H1 (cell line): ENCODE measurements around the gene SEL1L. TPM values are rescaled to one million over a fixed set of nuclear protein-coding genes. Genes with fewer than 3 reads are reported as not detected.

ENCODE experiments used
- CTCF ChIA-PET: fragments of 300-600 bp; sonication (Branson Sonifier 250); formaldehyde crosslinking; loops from one replicate; lab custom pipeline; 2021; ENCODE audit not compliant: partially characterized antibody; lab: Charles Lee
- POLR2A ChIA-PET: fragments of 300-600 bp; sonication (Branson Sonifier 250); formaldehyde crosslinking; loops from one replicate; lab custom pipeline; 2021; ENCODE audit warnings: inconsistent platforms; ENCODE audit not compliant: partially characterized antibody; lab: Charles Lee
- DNase-seq, 2 experiments: peaks; one replicate each; pipeline versions ENCODE4 v3.0.0 to v3.0.0-alpha.2; 2010 to 2022; ENCODE audit warnings: low spot score in 2 of 2, low read depth in 1 of 2, mixed read lengths in 1 of 2
- FAIRE-seq: peaks from 2 replicates; lab custom pipeline; 2011; peaks lifted over from hg19 to GRCh38; lab: Jason Lieb, UNC
- H2AFZ ChIP-seq: 2 replicates; pipeline ENCODE4 v1.8.1; 2012; ENCODE audit warnings: low read length, inconsistent platforms
- H2AK5ac ChIP-seq: 2 replicates; pipeline ENCODE4 v1.6.1; 2013; ENCODE audit warnings: low read depth, low read length
- H2BK120ac ChIP-seq: replicated peaks from 2 replicates; pipeline ENCODE3; 2013; ENCODE audit warnings: low read depth, low read length, inconsistent platforms
- H2BK12ac ChIP-seq: 2 replicates; pipeline ENCODE4 v1.6.1; 2013; ENCODE audit warnings: low read depth, low read length
- H2BK15ac ChIP-seq: 2 replicates; pipeline ENCODE4 v1.6.1; 2013; ENCODE audit warnings: low read length
- H2BK20ac ChIP-seq: 2 replicates; pipeline ENCODE4 v1.6.1; 2013; ENCODE audit warnings: low read length
- H2BK5ac ChIP-seq: 2 replicates; pipeline ENCODE4 v1.6.1; 2013; ENCODE audit warnings: low read depth, low read length
- H3K14ac ChIP-seq: 2 replicates; pipeline ENCODE4 v1.6.1; 2013; ENCODE audit warnings: inconsistent platforms; ENCODE audit not compliant: insufficient read length
- H3K18ac ChIP-seq: 2 replicates; pipeline ENCODE4 v1.6.1; 2013; ENCODE audit warnings: low read length; ENCODE audit errors: extremely low read depth
- H3K23ac ChIP-seq: 2 replicates; pipeline ENCODE4 v1.6.1; 2013; ENCODE audit warnings: inconsistent platforms; ENCODE audit not compliant: insufficient read length
- H3K23me2 ChIP-seq: 2 replicates; pipeline ENCODE4 v1.6.1; 2013; ENCODE audit warnings: low read depth, low read length
- H3K27ac ChIP-seq: 2 replicates; pipeline ENCODE4 v1.6.1; 2011; ENCODE audit warnings: low read depth, low read length, inconsistent platforms
- H3K27me3 ChIP-seq, 4 experiments: replicated peaks in 1 of 4; 1 replicate in 1 of 4; 2 replicates in 3 of 4; pipeline versions ENCODE4 v1.6.1 to v1.8.1; 2011 to 2013; ENCODE audit warnings: low read length in 3 of 4, mild to moderate bottlenecking in 3 of 4, inconsistent platforms in 2 of 4, mixed read lengths in 2 of 4, moderate library complexity in 1 of 4; ENCODE audit not compliant: control insufficient read depth in 3 of 4, insufficient read depth in 3 of 4; ENCODE audit errors: extremely low read depth in 1 of 4
- H3K36me3 ChIP-seq, 4 experiments: 2 replicates each; pipeline versions ENCODE4 v1.6.1 to v1.8.1; 2011 to 2013; ENCODE audit warnings: mild to moderate bottlenecking in 4 of 4, low read length in 3 of 4, moderate library complexity in 2 of 4, control low read depth in 1 of 4, inconsistent platforms in 1 of 4; ENCODE audit not compliant: insufficient read depth in 4 of 4, control insufficient read depth in 2 of 4
- H3K4ac ChIP-seq: replicated peaks from 2 replicates; pipeline ENCODE3; 2013; ENCODE audit warnings: low read length, low read depth, mixed read lengths, inconsistent platforms; ENCODE audit not compliant: insufficient read length
- H3K4me1 ChIP-seq, 4 experiments: replicated peaks in 1 of 4; 1 replicate in 1 of 4; 2 replicates in 3 of 4; pipeline versions ENCODE4 v1.6.1 to v1.8.1; 2011 to 2013; ENCODE audit warnings: low read length in 3 of 4, inconsistent platforms in 2 of 4, mixed read lengths in 1 of 4; ENCODE audit not compliant: insufficient read depth in 4 of 4, control insufficient read depth in 3 of 4
- H3K4me2 ChIP-seq, 2 experiments: 2 replicates each; pipeline versions ENCODE4 v1.6.1 to v1.8.1; 2011 to 2013; ENCODE audit warnings: low read depth in 2 of 2, low read length in 2 of 2, control low read depth in 1 of 2, inconsistent platforms in 1 of 2, mild to moderate bottlenecking in 1 of 2; ENCODE audit not compliant: insufficient read depth in 1 of 2
- H3K4me3 ChIP-seq, 4 experiments: fragments of 200-600, 300-600 bp in 1 of 4; sonication (generic), shearing (Covaris generic), sonication (Bioruptor Twin) in 1 of 4; 2 replicates each; pipeline versions ENCODE4 v1.5.1 to v1.8.1; 2011 to 2016; ENCODE audit warnings: low read length in 4 of 4, low read depth in 3 of 4, control low read depth in 2 of 4, inconsistent platforms in 2 of 4, mild to moderate bottlenecking in 2 of 4, mixed read lengths in 1 of 4, moderate library complexity in 1 of 4; ENCODE audit not compliant: insufficient read depth in 2 of 4; ENCODE audit errors: extremely low read depth in 1 of 4
- H3K56ac ChIP-seq: replicated peaks from 2 replicates; pipeline ENCODE3; 2013; ENCODE audit warnings: low read depth, mild to moderate bottlenecking, mixed read lengths, low read length, inconsistent platforms; ENCODE audit not compliant: insufficient read length
- H3K79me1 ChIP-seq: 2 replicates; pipeline ENCODE4 v1.6.1; 2013; ENCODE audit warnings: low read depth, low read length, control low read depth
- H3K79me2 ChIP-seq, 2 experiments: 2 replicates each; pipeline versions ENCODE4 v1.6.1 to v1.8.1; 2012 to 2013; ENCODE audit warnings: low read length in 2 of 2, mild to moderate bottlenecking in 2 of 2, inconsistent platforms in 1 of 2; ENCODE audit not compliant: insufficient read depth in 2 of 2, control insufficient read depth in 1 of 2
- H3K9ac ChIP-seq, 4 experiments: replicated peaks in 1 of 4; 1 replicate in 1 of 4; 2 replicates in 3 of 4; pipeline versions ENCODE4 v1.6.1 to v1.8.1; 2011 to 2013; ENCODE audit warnings: low read depth in 3 of 4, low read length in 3 of 4, control low read depth in 2 of 4, mild to moderate bottlenecking in 2 of 4, moderate library complexity in 2 of 4, inconsistent platforms in 1 of 4; ENCODE audit errors: extremely low read depth in 1 of 4
- H3K9me3 ChIP-seq, 2 experiments: 2 replicates each; pipeline versions ENCODE4 v1.6.1 to v1.8.1; 2012 to 2013; ENCODE audit warnings: mild to moderate bottlenecking in 2 of 2, moderate library complexity in 2 of 2, control low read depth in 1 of 2, inconsistent platforms in 1 of 2, low read depth in 1 of 2, low read length in 1 of 2, mixed read lengths in 1 of 2; ENCODE audit not compliant: insufficient read depth in 2 of 2
- H4K20me1 ChIP-seq, 2 experiments: replicated peaks in 1 of 2; 2 replicates each; pipeline versions ENCODE3 to v1.8.1; 2011 to 2013; ENCODE audit warnings: inconsistent platforms in 2 of 2, low read length in 2 of 2, mild to moderate bottlenecking in 1 of 2; ENCODE audit not compliant: insufficient read depth in 2 of 2, control insufficient read depth in 1 of 2
- H4K5ac ChIP-seq: 2 replicates; pipeline ENCODE4 v1.6.1; 2013; ENCODE audit warnings: low read length, low read depth, mixed read lengths, inconsistent platforms; ENCODE audit not compliant: insufficient read length
- H4K8ac ChIP-seq: 2 replicates; pipeline ENCODE4 v1.8.0; 2013; ENCODE audit warnings: mild to moderate bottlenecking, moderate library complexity, low read length, inconsistent platforms; ENCODE audit not compliant: insufficient read depth; ENCODE audit errors: extremely low read depth
- H4K91ac ChIP-seq: replicated peaks from 2 replicates; pipeline ENCODE3; 2013; ENCODE audit warnings: low read length, mixed read lengths, inconsistent platforms; ENCODE audit not compliant: insufficient read length
- RAD21 ChIP-seq, 2 experiments: IDR thresholded peaks in 1 of 2; conservative IDR thresholded peaks in 1 of 2; 2 replicates each; pipeline ENCODE4 v1.6.1; 2011; ENCODE audit warnings: low read depth in 2 of 2, low read length in 2 of 2, improper control_type of control experiment in 1 of 2, inconsistent platforms in 1 of 2, mild to moderate bottlenecking in 1 of 2, moderate library complexity in 1 of 2
- RBBP5 ChIP-seq: IDR thresholded peaks from 2 replicates; pipeline ENCODE4 v1.7.1; 2012; ENCODE audit warnings: low read depth, mild to moderate bottlenecking, inconsistent platforms, low read length, moderate library complexity, borderline replicate concordance
- RXRA ChIP-seq: IDR thresholded peaks from 2 replicates; pipeline ENCODE4 v1.6.1; 2011; ENCODE audit warnings: low read depth, mild to moderate bottlenecking, low read length, moderate library complexity; ENCODE audit not compliant: insufficient read depth
- ZNF274 ChIP-seq: IDR thresholded peaks from 2 replicates; pipeline ENCODE4 v1.7.0; 2012; ENCODE audit warnings: low read length, borderline replicate concordance; ENCODE audit errors: extremely low read depth
- WGBS, 2 experiments: shearing (Covaris generic) in 1 of 2; methylation state at CpG; one replicate each; pipeline versions ENCODE4 v1.1.6 to v1.1.7; 2013 to 2015; ENCODE audit warnings: low lambda C conversion rate in 2 of 2, mixed read lengths in 2 of 2, inconsistent platforms in 1 of 2, low coverage in 1 of 2, missing lambda C conversion rate in 1 of 2; ENCODE audit not compliant: insufficient replicate concordance in 2 of 2, insufficient coverage in 1 of 2, insufficient read length in 1 of 2; ENCODE audit errors: extremely low coverage in 1 of 2, missing lambda C conversion rate in 1 of 2; 5-methylcytosine and 5-hydroxymethylcytosine counted together
- polyA plus RNA-seq, 7 experiments: library from polyadenylated mRNA; depleted of rRNA in 3 of 7; stranded (reverse) in 5 of 7; unstranded in 2 of 7; fragments of >200 nt in 5 of 7; fragments of 200-250 nt in 2 of 7; gene quantifications; 1 replicate in 5 of 7; 2 replicates in 1 of 7; 4 replicates in 1 of 7; pipeline versions ENCODE4 v1.2.1 to v1.2.3, GENCODE V29; 2011 to 2013; ENCODE audit warnings: missing spikeins in 2 of 7, mixed read lengths in 2 of 7
- total RNA-seq: library from RNA; stranded (reverse); fragmentation: NEBNext Ultra II Directional; extraction: Animal tissue kit (Norgen Biotek cat#: 25700); gene quantifications from 2 replicates; pipeline ENCODE4 v1.2.1, GENCODE V29; 2021

SEL1L gene
- total and polyA plus RNA-seq, 2 of the 8 experiments (the other 6 are each of a cell fraction or from before 2014, with no cell fraction given): 4.3 to 34.9 TPM

GRCh38 chr14:81449114-81449513 lies 84.5 kb downstream of the SEL1L start:
- no peaks in the 10 kb centered on the region; a peak in 1 of 7 replicates for H3K27me3 ChIP-seq
- H4K5ac ChIP-seq: no peak overlapping the region
- no peaks in the 10 kb centered on the region for H3K9me3 ChIP-seq
- no peak overlapping the region for H3K4me3 ChIP-seq
- no peak overlapping the region for H2AK5ac ChIP-seq
- no peak overlapping the region for H4K91ac ChIP-seq
- FAIRE-seq: no peak
- H4K20me1 ChIP-seq: no peaks in the 10 kb centered on the region
- peak overlapping the region; percentile 67 for H2AFZ ChIP-seq
- H2BK20ac ChIP-seq: no peak overlapping the region
- TF ChIP-seq ZNF274: no peak
- no peak for TF ChIP-seq RXRA
- TF ChIP-seq RBBP5: no peak
- TF ChIP-seq RAD21 (IDR thresholded peaks at IDR 0.05 in 1 of 2, conservative IDR thresholded peaks at IDR 0.05 in 1 of 2; ENCODE audit: low read depth in 2 of 2, low read length in 2 of 2): no peak
- H2BK15ac ChIP-seq: no peak overlapping the region
- H2BK12ac ChIP-seq: no peak overlapping the region
- ChIA-PET CTCF (interaction anchor here (0.6 to 12.9 kb wide), 17 partner anchors 9 to 285 kb away, joined by 3 to 426 read pairs (median 4); partner anchors contain the start of gene GTF2A1), POLR2A (interaction anchor here (0.8 to 1.9 kb wide), 5 partner anchors 179 to 230 kb away, joined by 3 to 5 read pairs (median 4); no protein-coding TSS in a partner anchor)
- 79% methylated on average over 4 of the region's 4 CpGs; no CpG with 5 or more reads in 1 of the 2 experiments for whole genome bisulfite sequencing, 2 experiments
- H3K18ac ChIP-seq: no peak overlapping the region
- no peaks in the 10 kb centered on the region for H3K36me3 ChIP-seq
- DNase-seq: no peak
- no peak overlapping the region for H4K8ac ChIP-seq
- no peak overlapping the region for H3K27ac ChIP-seq
- H3K56ac ChIP-seq: no peak overlapping the region
- no peak overlapping the region for H3K4me2 ChIP-seq
- H3K79me2 ChIP-seq: no peaks in the 10 kb centered on the region
- no peak overlapping the region for H3K23ac ChIP-seq
- no peak overlapping the region for H2BK5ac ChIP-seq
- H3K79me1 ChIP-seq: no peaks in the 10 kb centered on the region
- H3K23me2 ChIP-seq: no peaks in the 10 kb centered on the region
- H3K14ac ChIP-seq: no peak overlapping the region
- no peak overlapping the region for H2BK120ac ChIP-seq
- peaks cover 0 to 10% (median 7%) of the 10 kb centered on the region in 4 experiments; a peak in 4 of 7 replicates for H3K4me1 ChIP-seq
- H3K9ac ChIP-seq: no peak overlapping the region; a peak in 1 of 7 replicates
- H3K4ac ChIP-seq: no peak overlapping the region
